ENCODE measurements around the gene PELI3.

The PELI3 gene

GRCh38 chr11:66475349-66476172 lies 8.9 kb downstream of the PELI3 start:
- FAIRE-seq = no peak

- FAIRE-seq = no peak
Observed at GRCh38 chr11:66476173-66476840, 9.6 kb downstream of the PELI3 start.

GRCh38 chr11:66476841-66477251 lies 10.1 kb downstream of the PELI3 start:
- no peak for FAIRE-seq

- no peak for FAIRE-seq
Observed at GRCh38 chr11:66477263-66478201, 10.8 kb downstream of the PELI3 start.

- FAIRE-seq = no peak
Observed at GRCh38 chr11:66478729-66479393, 12.2 kb downstream of the PELI3 start.

GRCh38 chr11:66479394-66480116 lies 12.8 kb downstream of the PELI3 start:
- no peak for FAIRE-seq

- FAIRE-seq = no peak
Observed at GRCh38 chr11:66480117-66480938, 13.6 kb downstream of the PELI3 start, which contains the start of gene DPP3. Gene DPP3, plus strand, starts transcription at chr11:66480434. Its CDS starts 1,767 bp downstream, at chr11:66482201.

GRCh38 chr11:66484806-66485380 lies 18.2 kb downstream of the PELI3 start:
- no peak for FAIRE-seq

GRCh38 chr11:66488957-66489356 lies 22.3 kb downstream of the PELI3 start:
- no peak for FAIRE-seq

GRCh38 chr11:66489636-66490035 lies 22.9 kb downstream of the PELI3 start:
- FAIRE-seq = no peak

GRCh38 chr11:66491315-66491935 lies 24.7 kb downstream of the PELI3 start:
- no peak for FAIRE-seq

GRCh38 chr11:66492161-66492865 lies 25.6 kb downstream of the PELI3 start:
- FAIRE-seq = no peak

- FAIRE-seq = no peak
Observed at GRCh38 chr11:66493130-66493529, 26.4 kb downstream of the PELI3 start.

GRCh38 chr11:66494458-66494857 lies 27.8 kb downstream of the PELI3 start:
- FAIRE-seq = no peak

GRCh38 chr11:66494935-66495334 lies 28.2 kb downstream of the PELI3 start:
- FAIRE-seq = no peak

- no peak for FAIRE-seq
Observed at GRCh38 chr11:66495401-66495854, 28.7 kb downstream of the PELI3 start.

- FAIRE-seq = no peak
Observed at GRCh38 chr11:66497206-66497605, 30.5 kb downstream of the PELI3 start.

GRCh38 chr11:66498506-66498905 lies 31.8 kb downstream of the PELI3 start:
- FAIRE-seq = no peak

GRCh38 chr11:66505276-66505816 lies 38.6 kb downstream of the PELI3 start:
- no peak for FAIRE-seq

Measured in colon (tissue), 2 donors.